ENCODE data around the gene CLPX.

- TF ChIP-seq CTCF (IDR thresholded peaks at IDR 0.05) (no peak), EZH2phosphoT487 (IDR thresholded peaks at IDR 0.05) (no peak)
Measured at GRCh38 chr15:65105038-65105437, 80.1 kb downstream of the CLPX start.
